Measurements from ENCODE around the gene TLR5.

The TLR5 gene

GRCh38 chr1:223147409-223147808 lies 4.4 kb upstream of the TLR5 start:
- Histone ChIP-seq H3K36me3 (ENCODE audit: control insufficient read depth, insufficient read depth, low read length, severe bottlenecking) (no peaks in the 10 kb centered on the region), H3K4me1 (ENCODE audit: control insufficient read depth, insufficient read depth, low read length) (peaks cover 4% of the 10 kb centered on the region), H3K27me3 (replicated peaks; ENCODE audit: control insufficient read depth, insufficient read depth, low read length) (peaks cover 53% of the 10 kb centered on the region), H3K9ac (ENCODE audit: low read length) (no peak overlapping the region), H3K9me3 (ENCODE audit: control insufficient read depth, low read length) (peaks cover 24% of the 10 kb centered on the region), H3K4me3 (ENCODE audit: low read length) (no peak overlapping the region)
- DNase-seq (ENCODE audit: low read depth), result no peak

- Histone ChIP-seq H3K36me3 (ENCODE audit: control insufficient read depth, insufficient read depth, low read length, severe bottlenecking) (no peaks in the 10 kb centered on the region), H3K9ac (ENCODE audit: low read length) (no peak overlapping the region), H3K4me3 (ENCODE audit: low read length) (no peak overlapping the region), H3K9me3 (ENCODE audit: control insufficient read depth, low read length) (peaks cover 24% of the 10 kb centered on the region), H3K27me3 (replicated peaks; ENCODE audit: control insufficient read depth, insufficient read depth, low read length) (peaks cover 53% of the 10 kb centered on the region), H3K4me1 (ENCODE audit: control insufficient read depth, insufficient read depth, low read length) (peaks cover 8% of the 10 kb centered on the region)
- no peak for DNase-seq (ENCODE audit: low read depth)
Measured at GRCh38 chr1:223146745-223147144, 3.7 kb upstream of the TLR5 start.

- no peak overlapping the region for H3K4me3 ChIP-seq (ENCODE audit: low read length)
- H3K4me1 ChIP-seq (ENCODE audit: control insufficient read depth, insufficient read depth, low read length), result peaks cover 12% of the 10 kb centered on the region
- DNase-seq (ENCODE audit: low read depth), result no peak
- no peak overlapping the region for H3K9ac ChIP-seq (ENCODE audit: low read length)
- peaks cover 48% of the 10 kb centered on the region for H3K27me3 ChIP-seq (replicated peaks; ENCODE audit: control insufficient read depth, insufficient read depth, low read length)
- H3K36me3 ChIP-seq (ENCODE audit: control insufficient read depth, insufficient read depth, low read length, severe bottlenecking), result no peaks in the 10 kb centered on the region
- H3K9me3 ChIP-seq (ENCODE audit: control insufficient read depth, low read length), result peaks cover 21% of the 10 kb centered on the region
Measured at GRCh38 chr1:223144914-223145313, 1.9 kb upstream of the TLR5 start.

- Histone ChIP-seq H3K4me1 (ENCODE audit: control insufficient read depth, insufficient read depth, low read length) (peaks cover 12% of the 10 kb centered on the region), H3K4me3 (ENCODE audit: low read length) (no peak overlapping the region), H3K27me3 (replicated peaks; ENCODE audit: control insufficient read depth, insufficient read depth, low read length) (peaks cover 48% of the 10 kb centered on the region), H3K9me3 (ENCODE audit: control insufficient read depth, low read length) (peaks cover 21% of the 10 kb centered on the region), H3K36me3 (ENCODE audit: control insufficient read depth, insufficient read depth, low read length, severe bottlenecking) (no peaks in the 10 kb centered on the region), H3K9ac (ENCODE audit: low read length) (no peak overlapping the region)
- DNase-seq (ENCODE audit: low read depth), result no peak
Measured at GRCh38 chr1:223144431-223144830, 1.4 kb upstream of the TLR5 start.

- H3K4me3 ChIP-seq (ENCODE audit: low read length), result peak overlapping the region; percentile 72
Measured at GRCh38 chr1:223143537-223144248, 645 bp upstream of the TLR5 start.

GRCh38 chr1:223142269-223142668 lies 779 bp downstream of the TLR5 start:
- Histone ChIP-seq H3K4me3 (ENCODE audit: low read length) (peak overlapping the region; percentile 72), H3K9ac (ENCODE audit: low read length) (no peak overlapping the region)
- no peak for DNase-seq (ENCODE audit: low read depth)

More at GRCh38 chr1:223143537-223144248, 645 bp upstream of the TLR5 start:
- DNase-seq (ENCODE audit: low read depth), result no peak
- H3K4me1 ChIP-seq (ENCODE audit: control insufficient read depth, insufficient read depth, low read length), result peaks cover 12% of the 10 kb centered on the region
- H3K36me3 ChIP-seq (ENCODE audit: control insufficient read depth, insufficient read depth, low read length, severe bottlenecking), result no peaks in the 10 kb centered on the region
- peak overlapping the region; percentile 11 for H3K9ac ChIP-seq (ENCODE audit: low read length)
- peaks cover 21% of the 10 kb centered on the region for H3K9me3 ChIP-seq (ENCODE audit: control insufficient read depth, low read length)
- H3K27me3 ChIP-seq (replicated peaks; ENCODE audit: control insufficient read depth, insufficient read depth, low read length), result peaks cover 46% of the 10 kb centered on the region

GRCh38 chr1:223140611-223141405 lies 2.2 kb downstream of the TLR5 start:
- Histone ChIP-seq H3K27me3 (replicated peaks; ENCODE audit: control insufficient read depth, insufficient read depth, low read length) (peaks cover 31% of the 10 kb centered on the region), H3K4me1 (ENCODE audit: control insufficient read depth, insufficient read depth, low read length) (peaks cover 26% of the 10 kb centered on the region), H3K4me3 (ENCODE audit: low read length) (no peak overlapping the region), H3K36me3 (ENCODE audit: control insufficient read depth, insufficient read depth, low read length, severe bottlenecking) (no peaks in the 10 kb centered on the region), H3K9me3 (ENCODE audit: control insufficient read depth, low read length) (peaks cover under 1% of the 10 kb centered on the region), H3K9ac (ENCODE audit: low read length) (no peak overlapping the region)
- peak; percentile 52 for DNase-seq (ENCODE audit: low read depth)

More at GRCh38 chr1:223142269-223142668, 779 bp downstream of the TLR5 start:
- Histone ChIP-seq H3K9me3 (ENCODE audit: control insufficient read depth, low read length) (peaks cover 11% of the 10 kb centered on the region), H3K4me1 (ENCODE audit: control insufficient read depth, insufficient read depth, low read length) (peaks cover 17% of the 10 kb centered on the region), H3K27me3 (replicated peaks; ENCODE audit: control insufficient read depth, insufficient read depth, low read length) (peaks cover 42% of the 10 kb centered on the region), H3K36me3 (ENCODE audit: control insufficient read depth, insufficient read depth, low read length, severe bottlenecking) (no peaks in the 10 kb centered on the region)

GRCh38 chr1:223137455-223138085 lies 5.5 kb downstream of the TLR5 start:
- Histone ChIP-seq H3K9ac (ENCODE audit: low read length) (no peak overlapping the region), H3K4me1 (ENCODE audit: control insufficient read depth, insufficient read depth, low read length) (peaks cover 46% of the 10 kb centered on the region), H3K9me3 (ENCODE audit: control insufficient read depth, low read length) (no peaks in the 10 kb centered on the region), H3K27me3 (replicated peaks; ENCODE audit: control insufficient read depth, insufficient read depth, low read length) (peaks cover 9% of the 10 kb centered on the region), H3K4me3 (ENCODE audit: low read length) (no peak overlapping the region), H3K36me3 (ENCODE audit: control insufficient read depth, insufficient read depth, low read length, severe bottlenecking) (no peaks in the 10 kb centered on the region)
- DNase-seq (ENCODE audit: low read depth), result peak; percentile 92

- no peak for DNase-seq (ENCODE audit: low read depth)
- no peak overlapping the region for H3K4me3 ChIP-seq (ENCODE audit: low read length)
Measured at GRCh38 chr1:223136086-223136485, 7.0 kb downstream of the TLR5 start.

GRCh38 chr1:223135176-223135942 lies 7.7 kb downstream of the TLR5 start:
- H3K4me3 ChIP-seq (ENCODE audit: low read length), result no peak overlapping the region
- H3K9ac ChIP-seq (ENCODE audit: low read length), result no peak overlapping the region
- H3K9me3 ChIP-seq (ENCODE audit: control insufficient read depth, low read length), result no peaks in the 10 kb centered on the region
- peaks cover 37% of the 10 kb centered on the region for H3K4me1 ChIP-seq (ENCODE audit: control insufficient read depth, insufficient read depth, low read length)
- no peaks in the 10 kb centered on the region for H3K36me3 ChIP-seq (ENCODE audit: control insufficient read depth, insufficient read depth, low read length, severe bottlenecking)
- peaks cover 14% of the 10 kb centered on the region for H3K27me3 ChIP-seq (replicated peaks; ENCODE audit: control insufficient read depth, insufficient read depth, low read length)
- peak; percentile 68 for DNase-seq (ENCODE audit: low read depth)

More at GRCh38 chr1:223136086-223136485, 7.0 kb downstream of the TLR5 start:
- Histone ChIP-seq H3K4me1 (ENCODE audit: control insufficient read depth, insufficient read depth, low read length) (peaks cover 39% of the 10 kb centered on the region), H3K27me3 (replicated peaks; ENCODE audit: control insufficient read depth, insufficient read depth, low read length) (peaks cover 9% of the 10 kb centered on the region), H3K9me3 (ENCODE audit: control insufficient read depth, low read length) (no peaks in the 10 kb centered on the region), H3K9ac (ENCODE audit: low read length) (no peak overlapping the region), H3K36me3 (ENCODE audit: control insufficient read depth, insufficient read depth, low read length, severe bottlenecking) (no peaks in the 10 kb centered on the region)

All from adipocyte (in vitro differentiated cells).